Measurements from ENCODE around the gene LIME1.

GRCh38 chr20:63768591-63769515, 32.4 kb downstream of the LIME1 start:
- TF ChIP-seq EP300 (IDR thresholded peaks at IDR 0.05) (no peak), POLR2A (IDR thresholded peaks at IDR 0.05) (no peak), CTCF (IDR thresholded peaks at IDR 0.05) (no peak)
